GM21529 (cell line): ENCODE data around the gene OR4D9.

ENCODE experiments used
- ATAC-seq: cut with Tn5 transposase; IDR thresholded peaks from one replicate; pipeline ENCODE4 v1.9.1; 2021; ENCODE audit not compliant: unreplicated experiment

Gene OR4D9

GRCh38 chr11:59550368-59550841 lies 39.1 kb downstream of the OR4D9 start:
- peak; percentile 89 for ATAC-seq

- ATAC-seq: peak; percentile 24
Measured at GRCh38 chr11:59550842-59551658, 39.7 kb downstream of the OR4D9 start.

DNA sequence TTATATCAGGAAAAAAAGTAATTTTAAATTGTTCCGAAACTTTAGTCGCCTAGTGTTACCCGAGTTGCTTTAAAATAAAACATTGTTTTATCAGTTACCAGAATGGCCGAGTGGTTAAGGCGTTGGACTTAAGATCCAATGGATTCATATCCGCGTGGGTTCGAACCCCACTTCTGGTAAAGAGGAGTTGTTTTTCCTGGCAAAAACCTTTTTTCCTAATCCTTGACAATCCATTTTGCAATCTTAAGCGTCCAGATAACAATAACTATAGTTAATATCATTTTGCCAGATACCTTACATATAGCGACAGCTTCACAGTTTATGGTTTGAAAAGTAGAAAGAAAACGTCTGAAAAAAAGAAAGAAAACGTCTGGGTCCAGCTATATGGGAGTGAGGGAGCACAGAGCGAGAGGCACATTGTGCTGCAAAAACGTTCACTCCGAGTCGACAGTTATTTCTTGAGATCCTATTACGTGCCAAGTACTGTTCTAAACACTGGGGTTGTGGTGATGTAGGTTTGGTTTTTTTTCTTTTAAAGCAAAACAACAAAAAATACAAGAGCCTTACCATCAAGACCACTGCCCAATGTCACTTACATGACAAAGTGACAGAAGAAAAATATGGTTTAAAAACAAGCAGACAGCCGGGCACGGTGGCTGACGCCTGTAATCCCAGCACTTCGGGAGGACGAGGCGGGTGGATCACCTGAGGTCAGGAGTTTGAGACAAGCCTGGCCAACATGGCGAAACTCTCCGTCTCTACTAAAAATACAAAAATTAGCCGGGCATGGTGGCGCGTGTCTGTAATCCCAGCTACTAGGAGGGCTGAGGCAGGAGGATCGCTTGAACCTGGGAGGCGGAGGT lies 40.6 kb downstream of the OR4D9 start:
- ATAC-seq: no peak

DNA sequence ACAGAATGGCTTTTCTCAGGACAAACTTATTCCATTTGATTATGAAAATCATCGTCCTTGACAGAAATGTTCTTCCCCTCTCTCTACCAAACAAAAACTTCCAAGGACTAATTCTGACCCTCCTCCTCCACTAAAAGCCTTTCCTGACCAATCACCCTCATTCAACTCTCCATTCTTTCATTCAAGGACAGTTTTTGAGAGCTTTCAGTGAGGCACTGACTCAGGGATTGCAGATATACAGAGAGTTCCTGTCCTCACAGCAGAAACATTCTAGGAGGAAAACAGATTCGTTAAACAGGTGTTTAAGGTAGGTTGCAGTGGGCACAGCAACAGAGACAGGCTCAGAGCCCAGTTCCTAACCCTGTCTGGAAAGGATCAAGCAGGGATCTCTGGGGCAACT lies 41.5 kb downstream of the OR4D9 start:
- no peak for ATAC-seq

DNA sequence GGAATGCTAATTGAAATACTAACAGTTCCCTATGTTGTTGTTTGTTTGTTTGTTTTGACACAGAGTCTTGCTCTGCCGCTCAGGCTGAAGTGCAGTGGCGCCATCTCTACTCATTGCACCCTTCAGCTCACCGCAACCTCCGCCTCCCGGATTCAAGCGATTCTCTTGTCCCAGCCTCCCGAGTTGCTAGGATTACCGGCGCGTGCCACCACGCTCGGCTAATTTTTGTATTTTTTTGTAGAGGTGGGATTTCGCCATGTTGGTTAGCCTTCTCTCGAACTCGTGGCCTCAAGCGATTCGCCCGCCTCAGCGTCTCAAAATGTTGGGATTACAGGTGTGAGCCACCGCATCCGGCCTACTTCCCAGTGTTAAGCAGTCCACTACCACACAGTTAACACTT lies 42.0 kb downstream of the OR4D9 start:
- ATAC-seq: no peak

DNA sequence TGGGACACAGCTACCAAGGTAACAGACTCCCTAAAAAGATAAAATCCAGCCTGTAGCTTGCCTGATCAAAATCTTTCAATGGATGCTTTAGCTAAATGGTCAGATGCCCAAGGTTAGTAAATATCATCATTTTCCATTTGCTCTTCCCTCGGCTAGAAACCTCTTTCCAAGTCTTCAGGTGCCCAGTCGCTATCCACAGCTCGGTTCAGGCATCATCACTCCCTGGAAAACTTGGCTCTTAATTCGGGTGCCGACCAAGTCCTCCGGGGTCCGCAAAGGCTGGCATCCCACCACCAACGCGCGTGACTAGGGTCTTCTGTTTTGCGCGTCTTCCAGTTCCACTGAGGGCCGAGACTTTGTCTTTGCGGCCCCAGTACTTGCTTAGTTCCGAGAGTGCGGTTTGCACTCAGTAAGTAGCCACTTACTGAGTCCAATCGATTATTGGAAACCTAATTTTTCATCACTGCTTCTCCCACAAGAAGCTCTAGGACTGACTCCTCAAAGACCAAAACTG lies 44.3 kb downstream of the OR4D9 start:
- ATAC-seq: no peak

- peak; percentile 23 for ATAC-seq
Measured at GRCh38 chr11:59556115-59556916, 45.0 kb downstream of the OR4D9 start.

GRCh38 chr11:59556917-59557348 lies 45.6 kb downstream of the OR4D9 start:
- ATAC-seq: no peak

DNA sequence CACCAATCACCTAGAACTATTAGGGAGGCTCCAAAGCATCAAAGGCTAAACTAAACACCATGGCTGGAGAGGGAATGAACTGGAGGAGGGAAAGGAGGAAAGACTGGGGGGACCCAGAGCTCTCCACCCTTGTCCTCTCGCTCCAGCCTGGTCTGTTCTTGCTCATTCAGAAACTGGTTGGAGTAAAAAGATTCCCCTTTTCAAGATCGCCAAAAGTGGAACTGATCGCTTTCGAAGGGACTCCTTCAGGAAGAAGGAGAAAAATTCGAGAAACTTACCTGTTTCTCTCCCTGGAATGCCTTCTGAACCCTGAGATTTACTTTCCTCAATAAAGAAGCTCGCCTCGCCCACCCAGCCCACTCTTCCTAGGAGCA lies 46.9 kb downstream of the OR4D9 start:
- no peak for ATAC-seq

DNA sequence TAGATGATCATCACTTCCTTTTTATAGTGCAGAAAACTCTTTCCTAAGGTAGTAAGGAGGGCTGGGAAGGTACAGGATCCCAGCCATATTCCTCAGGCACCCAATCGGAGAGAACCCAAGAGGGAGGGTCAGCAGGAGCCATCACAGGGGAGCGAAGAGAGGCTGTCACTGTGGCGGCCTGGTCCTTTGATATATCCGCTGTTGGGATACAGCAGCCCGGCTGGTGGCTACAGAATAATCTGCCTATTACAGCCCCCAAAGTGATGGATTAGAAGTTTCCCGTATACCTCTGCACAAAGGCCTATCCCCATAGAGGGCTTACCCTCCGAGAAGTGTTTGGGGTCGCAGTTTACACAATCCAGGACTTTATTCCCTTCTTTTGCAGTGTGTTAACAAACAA lies 48.5 kb downstream of the OR4D9 start:
- no peak for ATAC-seq

DNA sequence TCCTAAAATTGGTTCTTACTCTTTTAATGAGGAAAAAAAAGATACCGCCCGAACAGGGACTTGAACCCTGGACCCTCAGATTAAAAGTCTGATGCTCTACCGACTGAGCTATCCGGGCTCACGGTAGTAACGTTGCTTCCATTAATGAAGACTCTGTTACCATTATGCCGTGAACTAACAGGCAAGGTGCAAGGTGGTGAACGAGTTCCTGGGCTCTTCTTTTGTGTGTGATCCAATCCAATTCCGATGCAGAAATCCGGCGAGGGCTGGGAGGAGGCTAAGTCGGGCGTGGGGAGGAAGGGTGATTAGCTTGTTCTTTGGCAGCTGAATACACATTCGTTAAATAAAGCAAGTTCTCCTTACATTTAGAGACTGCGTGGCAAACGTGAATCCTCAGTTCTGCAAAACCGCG lies 49.0 kb downstream of the OR4D9 start:
- peak; percentile 23 for ATAC-seq

DNA sequence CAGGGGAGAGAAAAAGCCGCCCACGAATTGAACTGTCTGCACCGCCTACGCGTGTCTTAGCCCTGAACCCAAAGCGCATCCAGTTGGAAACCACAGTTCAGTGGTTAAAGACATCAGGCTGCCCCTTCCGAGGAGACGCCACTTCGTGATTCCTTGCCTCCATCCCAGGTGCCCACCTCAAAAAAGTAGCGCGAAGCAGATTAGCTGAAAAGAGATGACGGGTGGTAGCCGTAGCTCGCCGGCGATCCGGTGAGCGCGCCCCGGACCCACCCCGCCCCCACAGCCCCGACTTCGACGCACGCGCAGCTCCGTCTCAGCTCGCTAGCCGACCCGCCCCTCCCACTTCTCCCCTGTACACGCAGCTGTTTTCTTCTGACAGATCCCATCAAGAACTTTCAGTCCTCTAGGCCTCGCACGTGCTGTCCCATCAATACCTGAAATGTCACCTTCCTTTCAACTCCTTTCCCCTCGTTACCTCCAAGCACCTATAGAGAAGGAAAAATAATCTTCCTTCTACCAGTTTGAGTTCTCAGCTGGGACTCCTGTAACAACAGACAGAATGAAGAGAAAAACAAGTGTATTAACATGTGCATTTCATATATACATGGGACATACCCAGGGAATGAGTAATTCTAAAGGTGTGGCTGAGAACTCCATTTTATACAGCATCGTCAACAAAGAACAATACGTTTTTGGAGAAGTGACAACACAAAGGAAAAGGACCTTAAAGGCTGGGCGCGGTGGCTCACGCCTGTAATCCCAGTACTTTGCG lies 49.5 kb downstream of the OR4D9 start:
- ATAC-seq: peak; percentile 51

DNA sequence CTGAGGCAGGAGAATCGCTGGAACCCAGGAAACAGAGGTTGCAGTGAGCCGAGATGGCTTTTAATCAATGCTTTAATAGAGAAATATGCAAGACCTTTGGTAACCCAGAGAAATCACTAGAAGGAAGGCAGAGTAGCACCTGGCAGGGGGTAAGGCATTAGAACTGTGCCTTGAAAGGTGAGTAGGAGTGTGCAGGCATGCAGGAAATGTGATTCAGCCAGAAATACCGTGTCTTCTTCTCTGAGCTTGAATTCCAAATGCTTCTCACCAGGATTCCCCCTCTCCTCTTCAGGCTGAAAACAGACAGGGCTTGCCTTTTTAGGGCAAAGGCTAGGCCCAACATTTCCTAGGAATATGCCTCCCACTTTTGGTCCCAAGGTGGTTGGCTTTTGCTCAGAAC lies 51.0 kb downstream of the OR4D9 start:
- ATAC-seq: no peak
